Caco-2 (cell line): ENCODE results near the gene HLX. TPM values are rescaled to one million over a fixed set of nuclear protein-coding genes. Genes with fewer than 3 reads are reported as not detected.

Source experiments
- BruUV-seq: library from RNA; stranded (reverse); fragments of 400-500 nt; replicated peaks from 2 replicates; lab custom pipeline; 2021; lab: Mats Ljungman, UMichigan
- CTCF ChIA-PET: fragments of 300-600 bp; sonication (Branson Sonifier 250); formaldehyde crosslinking; loops from one replicate; lab custom pipeline; 2022; ENCODE audit warnings: antibody characterized with exemption; lab: Charles Lee
- POLR2A ChIA-PET: fragments of 300-600 bp; sonication (Branson Sonifier 250); formaldehyde crosslinking; loops from one replicate; lab custom pipeline; 2022; ENCODE audit warnings: antibody characterized with exemption; lab: Charles Lee
- DNase-seq, 2 experiments: peaks; one replicate each; pipeline versions ENCODE4 v3.0.0 to v3.0.0-alpha.2; 2020 to 2022
- H3K27me3 ChIP-seq: replicated peaks from 2 replicates; pipeline ENCODE4 v1.6.0; 2011; ENCODE audit warnings: low read length; ENCODE audit not compliant: control insufficient read depth, insufficient read depth
- H3K36me3 ChIP-seq: 2 replicates; pipeline ENCODE4 v1.5.1; 2011; ENCODE audit warnings: low read length; ENCODE audit not compliant: control insufficient read depth, insufficient read depth
- H3K4me1 ChIP-seq: fragments of 250-450 bp; sonication (Bioruptor Pico); 2 replicates; pipeline ENCODE4 v1.5.1; 2020; ENCODE audit warnings: mild to moderate bottlenecking
- H3K4me3 ChIP-seq: 2 replicates; pipeline ENCODE4 v1.5.1; 2011; ENCODE audit warnings: low read depth, mild to moderate bottlenecking, control low read depth, low read length
- H3K9me3 ChIP-seq: fragments of 250-450 bp; sonication (Bioruptor Pico); 2 replicates; pipeline ENCODE4 v1.5.1; 2020; ENCODE audit warnings: mild to moderate bottlenecking, moderate library complexity
- H3K27ac Mint-ChIP-seq: one replicate; pipeline ENCODE4 v1.8.0; 2022; ENCODE audit warnings: mixed read lengths; ENCODE audit not compliant: unreplicated experiment
- H3K27me3 Mint-ChIP-seq: one replicate; pipeline ENCODE4 v1.8.0; 2022; ENCODE audit warnings: mixed read lengths; ENCODE audit not compliant: insufficient read depth, unreplicated experiment
- H3K36me3 Mint-ChIP-seq: one replicate; pipeline ENCODE4 v1.8.0; 2022; ENCODE audit warnings: mild to moderate bottlenecking, mixed read lengths; ENCODE audit not compliant: insufficient read depth, unreplicated experiment
- H3K4me1 Mint-ChIP-seq: one replicate; pipeline ENCODE4 v1.8.0; 2022; ENCODE audit warnings: low read depth, mixed read lengths; ENCODE audit not compliant: unreplicated experiment
- H3K4me3 Mint-ChIP-seq: one replicate; pipeline ENCODE4 v1.8.0; 2022; ENCODE audit warnings: mild to moderate bottlenecking, moderate library complexity, mixed read lengths; ENCODE audit not compliant: unreplicated experiment
- H3K9me3 Mint-ChIP-seq: one replicate; pipeline ENCODE4 v1.8.0; 2022; ENCODE audit warnings: mixed read lengths; ENCODE audit not compliant: unreplicated experiment
- CTCF ChIP-seq, 2 experiments: fragments of 200-600 bp in 1 of 2; IDR thresholded peaks; 1 replicate in 1 of 2; 2 replicates in 1 of 2; pipeline versions ENCODE4 v1.5.1 to v1.8.0; 2011 to 2022; ENCODE audit warnings: antibody characterized with exemption in 1 of 2, control low read depth in 1 of 2, inconsistent platforms in 1 of 2, low read depth in 1 of 2, low read length in 1 of 2, mild to moderate bottlenecking in 1 of 2, moderate library complexity in 1 of 2; ENCODE audit not compliant: insufficient read depth in 1 of 2, severe bottlenecking in 1 of 2, unreplicated experiment in 1 of 2
- intact Hi-C: fragments of 100-400 bp; cut with micrococcal nuclease; formaldehyde crosslinking; loops from one replicate; pipeline ENCODE4 v1.10.0; 2022; ENCODE audit not compliant: unreplicated experiment
- total RNA-seq: library from RNA; stranded (reverse); gene quantifications from 2 replicates; pipeline ENCODE4 v1.2.3, GENCODE V29; 2022

HLX gene
- total RNA-seq, 1 experiment from 2014 or later = not detected

DNA sequence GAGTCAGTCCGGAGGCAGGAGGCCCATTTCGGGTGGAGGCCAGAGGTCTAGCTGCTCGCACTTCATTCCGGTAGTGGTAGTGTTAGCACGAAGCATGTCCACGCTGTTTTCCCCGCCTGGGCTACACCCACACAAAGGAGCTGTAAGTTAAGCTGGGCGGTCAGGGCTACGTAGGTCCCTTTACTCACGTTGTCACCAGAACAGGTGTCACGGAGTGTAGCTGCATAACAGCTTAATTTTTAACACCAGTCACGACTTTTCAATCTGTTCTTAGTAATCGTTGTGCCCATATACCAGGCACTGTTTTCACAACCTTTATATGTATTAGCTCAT is 15.6 kb downstream of the HLX start:
- no TSS peak for BruUV-seq
- intact Hi-C loops = no loop called here
- Histone ChIP-seq H3K4me1 (no peaks in the 10 kb centered on the region), H3K27me3 (no peaks in the 10 kb centered on the region; the same call in 1 of the 2 replicates), H3K9me3 (no peaks in the 10 kb centered on the region), H3K4me3 (no peak overlapping the region), H3K36me3 (no peaks in the 10 kb centered on the region)
- H3K27me3 Mint-ChIP-seq = peaks cover 17% of the 10 kb centered on the region
- H3K4me3 Mint-ChIP-seq = no peak overlapping the region
- POLR2A ChIA-PET = no interaction called here
- DNase-seq = no peak
- H3K27ac Mint-ChIP-seq = no peak overlapping the region
- H3K4me1 Mint-ChIP-seq = no peaks in the 10 kb centered on the region
- CTCF ChIA-PET = no interaction called here
- H3K36me3 Mint-ChIP-seq = no peaks in the 10 kb centered on the region
- TF ChIP-seq CTCF (IDR thresholded peaks at IDR 0.05; ENCODE audit: insufficient read depth in 1 of 2, low read depth in 1 of 2, low read length in 1 of 2, severe bottlenecking in 1 of 2, unreplicated experiment in 1 of 2) = no peak
- H3K9me3 Mint-ChIP-seq = no peaks in the 10 kb centered on the region

DNA sequence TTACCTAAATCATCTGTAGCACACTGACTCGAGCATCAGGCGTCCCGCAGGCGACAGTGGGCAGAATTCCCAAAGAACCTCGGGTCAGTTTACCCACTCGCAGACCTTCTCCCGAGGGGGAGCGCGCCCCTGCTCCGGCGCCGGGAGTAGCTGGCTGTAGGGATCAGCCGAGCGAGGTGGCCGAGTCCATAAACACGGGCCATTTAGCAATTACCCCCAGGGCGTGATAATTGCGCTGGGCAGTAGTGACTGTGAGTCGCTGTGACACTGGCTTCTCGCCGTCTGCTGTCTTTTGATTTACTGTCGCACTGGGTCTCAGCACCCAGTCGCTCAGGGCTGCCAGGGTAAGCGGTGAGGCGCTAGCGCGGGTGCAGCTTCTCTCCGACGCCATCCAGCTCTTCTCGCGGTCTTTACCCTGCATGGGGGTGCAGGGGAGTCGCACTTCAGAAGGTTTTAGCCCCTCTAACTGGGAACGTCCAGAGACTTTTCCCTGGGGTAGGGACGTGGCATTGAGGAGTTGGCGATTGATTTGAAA is 16.2 kb downstream of the HLX start:
- BruUV-seq = no TSS peak
- Histone ChIP-seq H3K4me1 (no peaks in the 10 kb centered on the region), H3K4me3 (no peak overlapping the region)

DNA sequence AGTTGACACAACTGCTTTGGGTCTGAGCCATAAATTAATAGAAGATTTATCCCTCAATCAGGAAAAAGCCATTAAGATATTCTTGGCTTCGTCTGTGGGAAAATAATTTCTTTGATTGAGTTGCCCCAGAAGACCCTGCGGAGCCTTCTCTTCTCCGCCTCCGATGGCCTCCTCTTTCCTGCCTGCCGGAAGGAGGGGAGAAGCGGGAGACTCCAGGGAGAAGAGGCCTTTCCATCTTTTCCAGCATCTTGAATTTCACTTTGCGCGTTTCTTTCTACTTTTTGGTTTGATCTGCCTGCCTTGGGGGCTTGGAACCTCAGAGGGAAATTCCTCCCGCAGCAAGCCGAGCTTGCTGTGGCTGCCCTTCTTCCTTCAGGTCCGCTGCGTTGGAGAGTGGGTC is 16.8 kb downstream of the HLX start:
- intact Hi-C loops = no loop called here
- no peak for TF ChIP-seq CTCF (IDR thresholded peaks at IDR 0.05; ENCODE audit: insufficient read depth in 1 of 2, low read depth in 1 of 2, low read length in 1 of 2, severe bottlenecking in 1 of 2, unreplicated experiment in 1 of 2)
- ChIA-PET CTCF (no interaction called here), POLR2A (no interaction called here)
- Mint-ChIP-seq H3K4me1 (no peaks in the 10 kb centered on the region), H3K36me3 (no peaks in the 10 kb centered on the region), H3K27me3 (peaks cover 19% of the 10 kb centered on the region), H3K4me3 (no peak overlapping the region), H3K27ac (no peak overlapping the region), H3K9me3 (no peaks in the 10 kb centered on the region)
- BruUV-seq = no TSS peak
- DNase-seq = no peak
- H3K4me3 ChIP-seq = no peak overlapping the region
- no peaks in the 10 kb centered on the region for H3K4me1 ChIP-seq
- no peaks in the 10 kb centered on the region for H3K36me3 ChIP-seq
- H3K9me3 ChIP-seq = no peaks in the 10 kb centered on the region
- no peaks in the 10 kb centered on the region; the same call in 1 of the 2 replicates for H3K27me3 ChIP-seq

More for the DNA sequence above, 16.2 kb downstream of the HLX start:
- TF ChIP-seq CTCF (IDR thresholded peaks at IDR 0.05; ENCODE audit: insufficient read depth in 1 of 2, low read depth in 1 of 2, low read length in 1 of 2, severe bottlenecking in 1 of 2, unreplicated experiment in 1 of 2) = no peak
- Histone ChIP-seq H3K9me3 (no peaks in the 10 kb centered on the region), H3K36me3 (no peaks in the 10 kb centered on the region), H3K27me3 (no peaks in the 10 kb centered on the region; the same call in 1 of the 2 replicates)
- ChIA-PET CTCF (interaction anchor here (0.7 kb wide), 1 partner anchor 94 kb away, joined by 4 read pairs; no protein-coding TSS in a partner anchor), POLR2A (no interaction called here)
- Mint-ChIP-seq H3K4me1 (no peaks in the 10 kb centered on the region), H3K27me3 (peaks cover 18% of the 10 kb centered on the region), H3K9me3 (no peaks in the 10 kb centered on the region), H3K27ac (no peak overlapping the region), H3K36me3 (no peaks in the 10 kb centered on the region), H3K4me3 (no peak overlapping the region)
- DNase-seq = no peak
- intact Hi-C loops = no loop called here
